Natural killer cell (primary cell): ENCODE measurements around the gene HPSE. TPM values are rescaled to one million over a fixed set of nuclear protein-coding genes. Genes with fewer than 3 reads are reported as not detected.

ENCODE experiments used
- ATAC-seq, 3 donors: fragments of 150-1000 bp in 2 of 3; fragments of 200-7000 bp in 1 of 3; cut with Tn5 transposase; 1 replicate in 1 of 3; 2 replicates in 2 of 3; pipeline ENCODE4 v1.10.0; 2021; ENCODE audit warnings: mild to moderate bottlenecking in 2 of 3, moderate library complexity in 2 of 3
- DNase-seq, 2 donors: peaks; one replicate each; pipeline versions ENCODE4 v3.0.0 to v3.0.0-alpha.2; 2013 to 2021; ENCODE audit warnings: mixed read lengths in 1 of 2
- H3K27ac ChIP-seq: one replicate; pipeline ENCODE4 v1.5.1; 2013; ENCODE audit warnings: mild to moderate bottlenecking, low read length
- H3K27me3 ChIP-seq: one replicate; pipeline ENCODE4 v1.6.1; 2013; ENCODE audit warnings: low read length; ENCODE audit not compliant: control insufficient read depth, insufficient read depth
- H3K36me3 ChIP-seq: one replicate; pipeline ENCODE4 v1.6.1; 2013; ENCODE audit warnings: low read length; ENCODE audit not compliant: control insufficient read depth, insufficient read depth
- H3K4me1 ChIP-seq: one replicate; pipeline ENCODE4 v1.6.1; 2013; ENCODE audit warnings: low read length; ENCODE audit not compliant: control insufficient read depth, insufficient read depth
- H3K4me3 ChIP-seq: one replicate; pipeline ENCODE4 v1.5.1; 2013; ENCODE audit warnings: low read length
- H3K9me3 ChIP-seq: one replicate; pipeline ENCODE4 v1.6.1; 2013; ENCODE audit warnings: low read length; ENCODE audit not compliant: control insufficient read depth, insufficient read depth
- H3K27ac Mint-ChIP-seq, 2 donors: one replicate each; pipeline ENCODE4 v1.8.0; 2022; ENCODE audit warnings: mild to moderate bottlenecking in 2 of 2, mixed read lengths in 2 of 2, moderate library complexity in 1 of 2
- H3K27me3 Mint-ChIP-seq, 2 donors: one replicate each; pipeline ENCODE4 v1.8.0; 2022; ENCODE audit warnings: low read depth in 2 of 2, mixed read lengths in 2 of 2
- H3K36me3 Mint-ChIP-seq: one replicate; pipeline ENCODE4 v1.8.0; 2022; ENCODE audit warnings: mixed read lengths
- H3K4me1 Mint-ChIP-seq, 2 donors: one replicate each; pipeline ENCODE4 v1.8.0; 2022; ENCODE audit warnings: mixed read lengths in 2 of 2
- H3K4me3 Mint-ChIP-seq: one replicate; pipeline ENCODE4 v1.8.0; 2022; ENCODE audit warnings: mild to moderate bottlenecking, moderate library complexity, mixed read lengths
- H3K9me3 Mint-ChIP-seq, 2 donors: one replicate each; pipeline ENCODE4 v1.8.0; 2022; ENCODE audit warnings: mixed read lengths in 2 of 2
- WGBS: methylation state at CpG from one replicate; pipeline ENCODE4 v1.1.7; 2013; ENCODE audit warnings: missing lambda C conversion rate; ENCODE audit not compliant: insufficient coverage; 5-methylcytosine and 5-hydroxymethylcytosine counted together
- intact Hi-C: fragments of 100-400 bp; cut with micrococcal nuclease; formaldehyde crosslinking; loops from one replicate; pipeline ENCODE4 v1.14.2; 2022
- total RNA-seq, 4 donors: library from RNA; stranded (reverse); fragments of 120-200 nt in 1 of 4; gene quantifications; one replicate each; pipeline versions ENCODE4 v1.2.3 to v1.2.4, GENCODE V29; 2013 to 2022
- TF ChIP-seq, protein P1 (sequence below): fragments of 200-600 bp; IDR thresholded peaks from one replicate; pipeline ENCODE4 v1.8.0; 2022; ENCODE audit warnings: antibody characterized with exemption

Gene HPSE
- total RNA-seq, 3 donors from 2014 or later (not counting 1 experiment from before 2014, with no cell fraction given), result 0.89 to 2.6 (median 1.5) TPM

DNA sequence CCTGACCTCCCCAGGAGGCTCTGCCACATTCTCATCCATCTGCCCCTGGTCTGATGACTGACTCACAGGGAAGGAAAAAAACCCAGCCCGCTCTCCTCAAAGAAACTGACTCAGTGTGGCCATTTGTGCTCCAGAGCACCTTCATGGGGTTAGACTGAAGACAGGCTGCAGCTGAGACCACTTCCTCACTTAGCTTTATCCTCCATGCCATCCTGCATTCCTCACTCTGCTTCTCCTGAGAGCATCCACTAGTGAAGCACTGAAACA lies 35.9 kb upstream of the HPSE start:
- Histone ChIP-seq H3K36me3 (no peaks in the 10 kb centered on the region), H3K4me3 (no peak overlapping the region), H3K4me1 (no peaks in the 10 kb centered on the region), H3K27me3 (no peaks in the 10 kb centered on the region), H3K27ac (no peak overlapping the region), H3K9me3 (no peaks in the 10 kb centered on the region)
- ATAC-seq (no peak), DNase-seq (no peak)
- TF ChIP-seq, protein P1, sequence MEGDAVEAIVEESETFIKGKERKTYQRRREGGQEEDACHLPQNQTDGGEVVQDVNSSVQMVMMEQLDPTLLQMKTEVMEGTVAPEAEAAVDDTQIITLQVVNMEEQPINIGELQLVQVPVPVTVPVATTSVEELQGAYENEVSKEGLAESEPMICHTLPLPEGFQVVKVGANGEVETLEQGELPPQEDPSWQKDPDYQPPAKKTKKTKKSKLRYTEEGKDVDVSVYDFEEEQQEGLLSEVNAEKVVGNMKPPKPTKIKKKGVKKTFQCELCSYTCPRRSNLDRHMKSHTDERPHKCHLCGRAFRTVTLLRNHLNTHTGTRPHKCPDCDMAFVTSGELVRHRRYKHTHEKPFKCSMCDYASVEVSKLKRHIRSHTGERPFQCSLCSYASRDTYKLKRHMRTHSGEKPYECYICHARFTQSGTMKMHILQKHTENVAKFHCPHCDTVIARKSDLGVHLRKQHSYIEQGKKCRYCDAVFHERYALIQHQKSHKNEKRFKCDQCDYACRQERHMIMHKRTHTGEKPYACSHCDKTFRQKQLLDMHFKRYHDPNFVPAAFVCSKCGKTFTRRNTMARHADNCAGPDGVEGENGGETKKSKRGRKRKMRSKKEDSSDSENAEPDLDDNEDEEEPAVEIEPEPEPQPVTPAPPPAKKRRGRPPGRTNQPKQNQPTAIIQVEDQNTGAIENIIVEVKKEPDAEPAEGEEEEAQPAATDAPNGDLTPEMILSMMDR, result no peak
- intact Hi-C loops, result no loop called here
- no peak overlapping the region for H3K27ac Mint-ChIP-seq
- H3K36me3 Mint-ChIP-seq, result no peaks in the 10 kb centered on the region
- no peak overlapping the region for H3K4me3 Mint-ChIP-seq
- H3K9me3 Mint-ChIP-seq, result no peaks in the 10 kb centered on the region
- 83% methylated on average over 1 of the region's 1 CpG for WGBS
- H3K27me3 Mint-ChIP-seq, result peaks cover 14 to 17% of the 10 kb centered on the region in 2 donors
- H3K4me1 Mint-ChIP-seq, result peaks cover 0 to 5% of the 10 kb centered on the region in 2 donors

DNA sequence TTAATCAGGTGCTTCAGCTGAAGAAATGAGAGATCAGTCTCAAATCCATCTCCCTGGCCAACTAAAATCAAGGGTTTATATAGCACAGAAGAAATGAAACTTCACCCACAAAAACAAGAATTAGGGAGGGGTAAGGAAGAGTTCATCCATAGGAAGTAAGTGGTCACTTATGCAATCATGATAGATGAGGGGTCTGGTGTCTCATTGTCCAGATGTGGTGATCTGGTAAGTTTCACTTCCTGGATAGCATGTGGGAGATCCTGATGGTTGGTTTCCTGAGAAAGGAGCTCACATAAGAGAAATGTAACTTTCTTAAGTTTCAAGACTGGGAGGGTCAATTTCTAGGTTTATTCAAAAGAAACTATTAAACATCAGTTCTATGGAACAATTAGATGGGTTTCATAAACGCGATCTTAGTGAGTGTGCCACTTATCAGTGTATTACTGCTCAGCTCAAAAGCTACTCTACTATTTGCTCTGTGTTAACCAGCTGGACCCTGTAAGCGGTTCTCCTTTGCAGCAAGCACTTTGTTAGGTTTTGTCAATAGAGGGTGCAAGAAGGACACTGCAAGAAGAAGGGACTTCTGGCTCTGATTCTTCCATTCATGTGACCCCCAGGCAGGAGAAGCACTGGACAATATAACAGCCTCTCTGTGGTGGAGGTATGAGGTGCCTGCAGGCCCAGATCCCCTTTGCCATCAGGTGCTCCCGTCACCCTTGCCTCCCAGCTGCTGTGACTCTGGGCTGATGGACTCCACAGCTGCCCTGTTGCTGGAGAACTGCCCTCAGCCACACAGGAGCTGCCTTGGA lies 35.4 kb upstream of the HPSE start:
- DNase-seq (no peak), ATAC-seq (no peak)
- H3K27me3 ChIP-seq, result no peaks in the 10 kb centered on the region
- H3K9me3 Mint-ChIP-seq, result no peaks in the 10 kb centered on the region
- H3K27ac Mint-ChIP-seq, result no peak overlapping the region
- TF ChIP-seq, protein P1, result no peak
- H3K9me3 ChIP-seq, result no peaks in the 10 kb centered on the region
- H3K36me3 ChIP-seq, result no peaks in the 10 kb centered on the region
- no peaks in the 10 kb centered on the region for H3K36me3 Mint-ChIP-seq
- H3K4me1 ChIP-seq, result no peaks in the 10 kb centered on the region
- no peak overlapping the region for H3K4me3 ChIP-seq
- 82% methylated on average over 4 of the region's 4 CpGs for WGBS
- H3K27ac ChIP-seq, result no peak overlapping the region
- peaks cover 0 to 5% of the 10 kb centered on the region in 2 donors for H3K4me1 Mint-ChIP-seq
- intact Hi-C loops, result no loop called here
- H3K4me3 Mint-ChIP-seq, result no peak overlapping the region
- H3K27me3 Mint-ChIP-seq, result peaks cover 17 to 22% of the 10 kb centered on the region in 2 donors

DNA sequence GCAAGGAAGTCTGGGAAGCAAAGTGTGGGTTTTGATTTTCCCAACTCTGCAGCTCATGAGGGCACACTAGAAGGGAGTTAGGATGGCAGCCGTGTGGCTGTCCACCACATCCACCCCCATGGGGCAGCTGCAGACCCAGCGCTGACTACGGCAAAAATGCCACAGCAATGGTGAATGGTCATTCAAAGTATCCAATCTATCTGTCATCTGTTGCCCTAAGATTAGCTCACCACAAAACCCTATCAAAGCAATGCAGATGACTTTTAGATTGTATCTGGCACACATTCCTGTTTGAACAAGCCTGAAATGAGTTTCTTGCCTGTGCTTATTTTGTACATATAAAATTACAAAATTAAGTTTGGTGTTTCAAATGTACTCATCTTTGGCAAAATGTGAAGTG lies 29.7 kb upstream of the HPSE start:
- Histone ChIP-seq H3K4me3 (no peak overlapping the region), H3K27me3 (no peaks in the 10 kb centered on the region), H3K9me3 (no peaks in the 10 kb centered on the region), H3K27ac (no peak overlapping the region), H3K36me3 (no peaks in the 10 kb centered on the region), H3K4me1 (no peaks in the 10 kb centered on the region)
- DNase-seq (no peak), ATAC-seq (peak in 1 of 3 donors; percentile 84)
- Mint-ChIP-seq H3K27ac (no peak overlapping the region), H3K36me3 (no peaks in the 10 kb centered on the region), H3K4me1 (no peaks in the 10 kb centered on the region), H3K4me3 (no peak overlapping the region), H3K27me3 (peaks cover 21 to 30% of the 10 kb centered on the region in 2 donors), H3K9me3 (no peaks in the 10 kb centered on the region)
- 41% methylated on average over 3 of the region's 3 CpGs for WGBS
- TF ChIP-seq, protein P1, result no peak
- intact Hi-C loops, result no loop called here
